Measurements from ENCODE around the gene HECW1. TPM values are rescaled to one million over a fixed set of nuclear protein-coding genes. Genes with fewer than 3 reads are reported as not detected.

Gene HECW1
- polyA plus RNA-seq, 1 donor (not counting 4 experiments of a cell fraction or from before 2014, with no cell fraction given) = not detected

DNA sequence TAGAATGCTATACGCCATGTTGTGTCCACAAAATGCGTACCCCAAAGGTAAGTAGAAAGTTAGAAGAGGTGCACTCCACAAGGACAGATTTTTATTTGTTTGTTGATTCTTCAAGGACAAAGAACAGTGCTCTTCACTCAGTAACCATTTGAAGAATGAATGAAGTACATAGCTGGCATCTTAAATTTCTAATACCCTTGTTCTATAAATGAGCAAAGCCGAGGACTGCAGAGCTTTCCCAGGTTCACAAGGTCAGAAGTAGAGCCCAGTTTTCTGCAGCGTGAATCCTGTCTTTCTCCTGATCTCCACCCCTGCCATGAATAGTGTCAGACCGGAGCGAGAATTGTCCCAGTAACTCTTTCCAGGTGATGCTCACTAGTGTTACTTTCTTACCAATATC is 9.5 kb downstream of the HECW1 start:
- no peaks in the 10 kb centered on the region for H4K20me1 ChIP-seq (ENCODE audit: control insufficient read depth, extremely low read depth, insufficient read depth, low read length)
- FAIRE-seq = no peak
- no peak overlapping the region for H2AFZ ChIP-seq (ENCODE audit: control insufficient read depth, low read length)

DNA sequence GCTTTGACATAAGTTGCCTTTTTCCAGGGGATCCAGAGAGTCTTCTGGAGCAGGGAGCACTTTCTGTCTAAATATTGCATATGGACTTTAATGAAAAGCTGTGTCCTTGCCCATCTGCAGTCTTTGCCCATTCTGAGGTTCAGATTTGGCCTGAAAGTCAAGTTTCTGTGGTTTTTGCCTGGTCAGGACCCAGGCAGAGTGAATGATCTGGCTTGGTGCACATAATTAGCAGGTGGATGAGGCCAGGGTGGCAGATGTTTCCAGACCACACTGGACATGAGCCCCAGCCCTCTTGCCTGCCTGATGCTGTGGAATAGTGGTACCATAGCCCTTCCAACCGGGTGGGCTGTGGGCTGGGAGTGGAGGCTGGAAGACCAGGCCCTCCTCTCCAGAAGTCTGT is 11.0 kb downstream of the HECW1 start:
- Histone ChIP-seq H3K27ac (ENCODE audit: control insufficient read depth, insufficient read depth, low read length) (no peak overlapping the region), H3K9ac (ENCODE audit: control insufficient read depth, extremely low read depth, insufficient read depth, low read length) (no peak overlapping the region), H3K4me3 (ENCODE audit: control insufficient read depth in 2 of 3, extremely low read depth in 1 of 3, insufficient read depth in 2 of 3, low read depth in 1 of 3, low read length in 3 of 3) (no peak overlapping the region), H3K4me2 (ENCODE audit: control insufficient read depth, extremely low read depth, insufficient read depth, low read depth, low read length) (no peak overlapping the region), H3K9me1 (ENCODE audit: control insufficient read depth, extremely low read depth, insufficient read depth, low read length) (peaks cover 2% of the 10 kb centered on the region), H3K9me3 (ENCODE audit: control insufficient read depth, low read depth, low read length) (no peaks in the 10 kb centered on the region), H3K27me3 (ENCODE audit: control insufficient read depth, extremely low read depth, insufficient read depth, low read length) (peaks cover 24% of the 10 kb centered on the region), H3K4me1 (ENCODE audit: control insufficient read depth, extremely low read depth, insufficient read depth, low read length) (peaks cover 8% of the 10 kb centered on the region), H3K79me2 (ENCODE audit: control insufficient read depth, insufficient read depth, low read length) (no peaks in the 10 kb centered on the region), H3K36me3 (ENCODE audit: control insufficient read depth in 2 of 2, extremely low read depth in 1 of 2, insufficient read depth in 2 of 2, low read length in 2 of 2) (no peaks in the 10 kb centered on the region), H2AFZ (ENCODE audit: control insufficient read depth, low read length) (no peak overlapping the region), H4K20me1 (ENCODE audit: control insufficient read depth, extremely low read depth, insufficient read depth, low read length) (no peaks in the 10 kb centered on the region)
- TF ChIP-seq EZH2 (IDR thresholded peaks at IDR 0.05; ENCODE audit: low read length) = no peak
- TF ChIP-seq, protein P1, sequence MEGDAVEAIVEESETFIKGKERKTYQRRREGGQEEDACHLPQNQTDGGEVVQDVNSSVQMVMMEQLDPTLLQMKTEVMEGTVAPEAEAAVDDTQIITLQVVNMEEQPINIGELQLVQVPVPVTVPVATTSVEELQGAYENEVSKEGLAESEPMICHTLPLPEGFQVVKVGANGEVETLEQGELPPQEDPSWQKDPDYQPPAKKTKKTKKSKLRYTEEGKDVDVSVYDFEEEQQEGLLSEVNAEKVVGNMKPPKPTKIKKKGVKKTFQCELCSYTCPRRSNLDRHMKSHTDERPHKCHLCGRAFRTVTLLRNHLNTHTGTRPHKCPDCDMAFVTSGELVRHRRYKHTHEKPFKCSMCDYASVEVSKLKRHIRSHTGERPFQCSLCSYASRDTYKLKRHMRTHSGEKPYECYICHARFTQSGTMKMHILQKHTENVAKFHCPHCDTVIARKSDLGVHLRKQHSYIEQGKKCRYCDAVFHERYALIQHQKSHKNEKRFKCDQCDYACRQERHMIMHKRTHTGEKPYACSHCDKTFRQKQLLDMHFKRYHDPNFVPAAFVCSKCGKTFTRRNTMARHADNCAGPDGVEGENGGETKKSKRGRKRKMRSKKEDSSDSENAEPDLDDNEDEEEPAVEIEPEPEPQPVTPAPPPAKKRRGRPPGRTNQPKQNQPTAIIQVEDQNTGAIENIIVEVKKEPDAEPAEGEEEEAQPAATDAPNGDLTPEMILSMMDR (optimal IDR thresholded peaks at IDR 0.05 in 1 of 3, IDR thresholded peaks at IDR 0.05 in 1 of 3, conservative IDR thresholded peaks at IDR 0.05 in 1 of 3; ENCODE audit: extremely low read depth in 1 of 3, insufficient read depth in 2 of 3, low read length in 3 of 3) = no peak
- dilution Hi-C loops (cut with MboI; ENCODE audit: extremely low pct_ligation_motif_present, low sequenced_read_pairs) = no loop called here
- FAIRE-seq = no peak
- no peak for DNase-seq (ENCODE audit: low read depth, low spot score)

More for the DNA sequence above, 9.5 kb downstream of the HECW1 start:
- TF ChIP-seq, protein P1 (optimal IDR thresholded peaks at IDR 0.05 in 1 of 3, IDR thresholded peaks at IDR 0.05 in 1 of 3, conservative IDR thresholded peaks at IDR 0.05 in 1 of 3; ENCODE audit: extremely low read depth in 1 of 3, insufficient read depth in 2 of 3, low read length in 3 of 3) = no peak
- TF ChIP-seq EZH2 (IDR thresholded peaks at IDR 0.05; ENCODE audit: low read length) = no peak
- Histone ChIP-seq H3K9me1 (ENCODE audit: control insufficient read depth, extremely low read depth, insufficient read depth, low read length) (peaks cover 2% of the 10 kb centered on the region), H3K4me2 (ENCODE audit: control insufficient read depth, extremely low read depth, insufficient read depth, low read depth, low read length) (no peak overlapping the region), H3K9ac (ENCODE audit: control insufficient read depth, extremely low read depth, insufficient read depth, low read length) (no peak overlapping the region), H3K27me3 (ENCODE audit: control insufficient read depth, extremely low read depth, insufficient read depth, low read length) (peaks cover 36% of the 10 kb centered on the region), H3K27ac (ENCODE audit: control insufficient read depth, insufficient read depth, low read length) (no peak overlapping the region), H3K79me2 (ENCODE audit: control insufficient read depth, insufficient read depth, low read length) (no peaks in the 10 kb centered on the region), H3K4me3 (ENCODE audit: control insufficient read depth in 2 of 3, extremely low read depth in 1 of 3, insufficient read depth in 2 of 3, low read depth in 1 of 3, low read length in 3 of 3) (no peak overlapping the region), H3K36me3 (ENCODE audit: control insufficient read depth in 2 of 2, extremely low read depth in 1 of 2, insufficient read depth in 2 of 2, low read length in 2 of 2) (no peaks in the 10 kb centered on the region), H3K4me1 (ENCODE audit: control insufficient read depth, extremely low read depth, insufficient read depth, low read length) (peaks cover 8% of the 10 kb centered on the region), H3K9me3 (ENCODE audit: control insufficient read depth, low read depth, low read length) (no peaks in the 10 kb centered on the region)
- DNase-seq (ENCODE audit: low read depth, low spot score) = no peak
- dilution Hi-C loops (cut with MboI; ENCODE audit: extremely low pct_ligation_motif_present, low sequenced_read_pairs) = no loop called here

All from keratinocyte (primary cell).